ENCODE data around the gene TENM4. TPM values are rescaled to one million over a fixed set of nuclear protein-coding genes. Genes with fewer than 3 reads are reported as not detected.

The TENM4 gene
- total RNA-seq, 2 donors from 2014 or later: 68.2 to 130 TPM

DNA sequence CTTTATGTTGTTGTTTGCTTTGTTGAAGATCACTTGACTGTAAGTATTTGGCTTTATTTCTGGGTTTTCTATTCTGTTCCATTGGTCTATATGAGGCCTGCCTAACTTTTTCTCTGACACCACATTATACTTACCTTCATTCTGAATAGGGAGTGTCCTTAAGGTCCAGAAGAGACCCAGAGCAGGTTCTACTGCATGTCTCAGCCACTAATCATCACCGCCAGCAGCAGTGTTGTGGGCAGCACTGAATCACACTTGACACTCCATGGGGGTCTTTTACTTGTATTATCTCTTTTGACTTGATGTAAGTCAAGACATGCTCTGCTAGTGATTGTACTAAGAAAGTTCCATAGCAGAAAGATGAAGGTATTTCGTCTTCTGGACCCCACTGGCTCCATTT, 274.9 kb downstream of the TENM4 start:
- H3K4me1 Mint-ChIP-seq: peaks cover 23% of the 10 kb centered on the region
- peaks cover 11% of the 10 kb centered on the region for H3K36me3 Mint-ChIP-seq (ENCODE audit: low read depth)
- Histone ChIP-seq H3K36me3 (ENCODE audit: control insufficient read depth, insufficient read depth, low read length) (no peaks in the 10 kb centered on the region), H3K9me3 (ENCODE audit: control insufficient read depth, low read length) (no peaks in the 10 kb centered on the region), H3K27ac (ENCODE audit: low read depth, low read length) (no peak overlapping the region), H3K9ac (ENCODE audit: extremely low read depth, low read length, poor library complexity, severe bottlenecking) (no peak overlapping the region), H3K4me1 (ENCODE audit: control insufficient read depth, insufficient read depth, low read length) (peaks cover 7% of the 10 kb centered on the region), H3K27me3 (ENCODE audit: control insufficient read depth, insufficient read depth, low read length, poor library complexity, severe bottlenecking) (no peaks in the 10 kb centered on the region), H3K4me3 (ENCODE audit: low read length) (no peak overlapping the region)
- DNase-seq: peak; percentile 13
- 91 to 100% methylated on average over 2 of the region's 2 CpGs for WGBS, 2 experiments (ENCODE audit: insufficient coverage in 1 of 2, insufficient read length in 1 of 2)
- H3K9me3 Mint-ChIP-seq: no peaks in the 10 kb centered on the region
- H3K4me3 Mint-ChIP-seq: no peak overlapping the region
- no peak overlapping the region for H3K27ac Mint-ChIP-seq
- no peaks in the 10 kb centered on the region for H3K27me3 Mint-ChIP-seq (ENCODE audit: insufficient read depth)
- TF ChIP-seq CTCF (conservative IDR thresholded peaks at IDR 0.05): no peak

DNA sequence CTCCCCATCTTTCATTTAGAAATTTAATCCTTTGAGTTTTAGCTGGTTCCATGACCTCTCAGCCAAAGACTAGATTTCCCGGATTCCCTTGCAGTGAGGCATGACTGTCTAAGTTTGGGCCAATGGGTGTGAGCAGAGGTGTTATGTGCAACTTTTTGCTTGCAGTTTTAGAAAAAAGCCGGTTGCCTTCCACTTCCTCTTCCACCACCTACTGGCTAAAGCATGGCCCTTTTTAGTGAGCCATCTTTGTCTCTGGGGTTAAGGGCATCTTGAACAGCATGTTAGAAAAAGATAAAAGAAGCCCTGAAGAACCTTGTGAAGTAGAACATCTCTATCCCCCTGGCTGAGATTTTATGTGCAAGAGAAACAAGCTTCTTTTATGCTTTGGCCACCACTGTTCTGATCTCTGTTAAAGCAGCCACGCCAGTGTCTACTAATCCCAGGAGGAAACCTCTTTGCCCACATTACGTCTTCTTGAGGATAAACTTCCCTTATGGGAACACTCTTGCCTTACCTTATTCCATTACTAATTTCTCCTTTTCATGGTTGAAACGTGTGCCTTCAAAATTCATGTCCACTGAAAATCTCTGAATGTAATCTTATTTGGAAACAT, 279.9 kb downstream of the TENM4 start:
- DNase-seq: peak; percentile 59
- H3K36me3 Mint-ChIP-seq (ENCODE audit: low read depth): peaks cover 11% of the 10 kb centered on the region
- Histone ChIP-seq H3K27me3 (ENCODE audit: control insufficient read depth, insufficient read depth, low read length, poor library complexity, severe bottlenecking) (no peaks in the 10 kb centered on the region), H3K36me3 (ENCODE audit: control insufficient read depth, insufficient read depth, low read length) (no peaks in the 10 kb centered on the region), H3K9ac (ENCODE audit: extremely low read depth, low read length, poor library complexity, severe bottlenecking) (no peak overlapping the region), H3K9me3 (ENCODE audit: control insufficient read depth, low read length) (no peaks in the 10 kb centered on the region), H3K27ac (ENCODE audit: low read depth, low read length) (no peak overlapping the region), H3K4me3 (ENCODE audit: low read length) (no peak overlapping the region), H3K4me1 (ENCODE audit: control insufficient read depth, insufficient read depth, low read length) (no peaks in the 10 kb centered on the region)
- 92 to 100% methylated on average over 2 to 5 of the region's 5 CpGs for WGBS, 2 experiments (ENCODE audit: insufficient coverage in 1 of 2, insufficient read length in 1 of 2)
- H3K4me1 Mint-ChIP-seq: peaks cover 6% of the 10 kb centered on the region
- H3K9me3 Mint-ChIP-seq: no peaks in the 10 kb centered on the region
- no peak overlapping the region for H3K4me3 Mint-ChIP-seq
- H3K27me3 Mint-ChIP-seq (ENCODE audit: insufficient read depth): no peaks in the 10 kb centered on the region
- peak; percentile 75 for TF ChIP-seq CTCF (conservative IDR thresholded peaks at IDR 0.05)
- H3K27ac Mint-ChIP-seq: no peak overlapping the region

DNA sequence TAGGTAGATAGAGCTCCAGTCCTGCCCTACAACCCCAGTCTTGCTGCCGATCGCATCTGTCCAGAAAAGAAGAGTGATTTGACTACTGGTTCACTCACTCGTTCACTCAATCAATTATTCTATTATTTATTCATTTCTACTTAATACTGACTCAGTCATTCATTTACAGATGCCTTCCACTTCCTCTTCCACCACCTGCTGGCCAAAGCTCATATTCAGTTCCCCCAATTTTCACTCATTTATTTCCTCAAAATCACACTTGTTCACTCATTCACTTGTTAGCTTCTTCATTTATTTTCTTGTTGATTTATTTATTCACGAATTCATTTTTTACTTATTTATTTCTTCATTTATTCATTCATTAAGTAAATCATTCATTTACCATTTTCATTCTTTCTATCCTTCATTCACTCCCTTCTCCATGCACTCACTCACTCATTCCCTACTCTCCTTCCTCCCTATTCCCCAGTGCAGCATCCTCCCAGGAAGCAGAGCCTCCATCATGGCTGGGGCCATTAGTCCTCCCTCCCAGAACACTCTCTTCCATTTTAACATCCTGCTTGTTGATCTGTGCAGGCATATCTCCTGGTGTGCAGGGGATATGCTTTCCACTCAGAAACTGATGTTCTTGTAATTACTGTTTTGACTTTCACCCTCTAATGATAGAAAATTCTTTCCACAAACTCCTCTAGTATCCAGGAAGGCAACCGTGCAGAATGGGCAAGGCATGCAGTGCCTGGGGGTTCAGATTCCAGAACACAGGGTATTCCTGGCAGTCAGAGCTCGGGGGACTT, 281.0 kb downstream of the TENM4 start:
- Mint-ChIP-seq H3K4me3 (no peak overlapping the region), H3K4me1 (no peaks in the 10 kb centered on the region), H3K36me3 (ENCODE audit: low read depth) (peaks cover 2% of the 10 kb centered on the region), H3K9me3 (no peaks in the 10 kb centered on the region), H3K27me3 (ENCODE audit: insufficient read depth) (no peaks in the 10 kb centered on the region), H3K27ac (no peak overlapping the region)
- no peaks in the 10 kb centered on the region for H3K36me3 ChIP-seq (ENCODE audit: control insufficient read depth, insufficient read depth, low read length)
- WGBS, 2 experiments (ENCODE audit: insufficient coverage in 1 of 2, insufficient read length in 1 of 2): 93 to 98% methylated on average over 5 to 6 of the region's 6 CpGs
- H3K4me1 ChIP-seq (ENCODE audit: control insufficient read depth, insufficient read depth, low read length): no peaks in the 10 kb centered on the region
- no peaks in the 10 kb centered on the region for H3K9me3 ChIP-seq (ENCODE audit: control insufficient read depth, low read length)
- H3K9ac ChIP-seq (ENCODE audit: extremely low read depth, low read length, poor library complexity, severe bottlenecking): no peak overlapping the region
- no peak overlapping the region for H3K27ac ChIP-seq (ENCODE audit: low read depth, low read length)
- DNase-seq: no peak
- H3K27me3 ChIP-seq (ENCODE audit: control insufficient read depth, insufficient read depth, low read length, poor library complexity, severe bottlenecking): no peaks in the 10 kb centered on the region
- peak; percentile 59 for TF ChIP-seq CTCF (conservative IDR thresholded peaks at IDR 0.05)
- no peak overlapping the region for H3K4me3 ChIP-seq (ENCODE audit: low read length)

Measured in endodermal cell (in vitro differentiated cells).